Measurements from ENCODE around the gene DIPK1A.

Gene DIPK1A

GRCh38 chr1:92949937-92950817, 11.1 kb downstream of the DIPK1A start:
- no peak for FAIRE-seq

- no peak for FAIRE-seq
Observed at GRCh38 chr1:92948071-92948470, 13.2 kb downstream of the DIPK1A start.

GRCh38 chr1:92945748-92946270, 15.5 kb downstream of the DIPK1A start:
- no peak for FAIRE-seq

GRCh38 chr1:92944901-92945747, 16.1 kb downstream of the DIPK1A start:
- FAIRE-seq = no peak

- FAIRE-seq = no peak
Observed at GRCh38 chr1:92943502-92943847, 17.8 kb downstream of the DIPK1A start.

- FAIRE-seq = no peak
Observed at GRCh38 chr1:92940541-92940940, 20.7 kb downstream of the DIPK1A start.

GRCh38 chr1:92937731-92938130, 23.5 kb downstream of the DIPK1A start:
- no peak for FAIRE-seq

- no peak for FAIRE-seq
Observed at GRCh38 chr1:92936865-92937264, 24.4 kb downstream of the DIPK1A start.

- no peak for FAIRE-seq
Observed at GRCh38 chr1:92934395-92935378, 26.6 kb downstream of the DIPK1A start.

- FAIRE-seq = no peak
Observed at GRCh38 chr1:92933459-92933858, 27.8 kb downstream of the DIPK1A start.

GRCh38 chr1:92931691-92932090, 29.6 kb downstream of the DIPK1A start:
- no peak for FAIRE-seq

GRCh38 chr1:92929461-92929860, 31.8 kb downstream of the DIPK1A start:
- FAIRE-seq = no peak

- no peak for FAIRE-seq
Observed at GRCh38 chr1:92927870-92928269, 33.4 kb downstream of the DIPK1A start.

GRCh38 chr1:92926873-92927272, 34.4 kb downstream of the DIPK1A start:
- no peak for FAIRE-seq

GRCh38 chr1:92924501-92924900, 36.8 kb downstream of the DIPK1A start:
- no peak for FAIRE-seq

GRCh38 chr1:92923664-92924063, 37.6 kb downstream of the DIPK1A start:
- FAIRE-seq = no peak

- FAIRE-seq = no peak
Observed at GRCh38 chr1:92922356-92923035, 38.8 kb downstream of the DIPK1A start.

GRCh38 chr1:92921031-92922023, 39.9 kb downstream of the DIPK1A start:
- FAIRE-seq = no peak

- FAIRE-seq = peak; percentile 15
Observed at GRCh38 chr1:92916899-92917298, 44.4 kb downstream of the DIPK1A start.

- FAIRE-seq = peak; percentile 72
Observed at GRCh38 chr1:92915547-92915946, 45.7 kb downstream of the DIPK1A start.
